Spleen (tissue), 11 donors: ENCODE results near the gene CLCN6. TPM values are rescaled to one million over a fixed set of nuclear protein-coding genes. Genes with fewer than 3 reads are reported as not detected.

Experiments
- DNase-seq: peaks from one replicate; pipeline ENCODE4 v3.0.0-alpha.2; 2020
- H3K27ac ChIP-seq, 8 donors: fragments of 200-600 bp; sonication (generic) in 7 of 8; 1 replicate in 4 of 8; 2 replicates in 4 of 8; pipeline versions ENCODE4 v1.5.0 to v1.8.0; 2016 to 2021; ENCODE audit warnings: inconsistent platforms in 4 of 8, mild to moderate bottlenecking in 4 of 8, moderate library complexity in 1 of 8
- H3K27me3 ChIP-seq, 7 donors: fragments of 200-600 bp; sonication (generic) in 6 of 7; replicated peaks in 1 of 7; 1 replicate in 4 of 7; 2 replicates in 3 of 7; pipeline versions ENCODE4 v1.5.0 to v1.8.0; 2016 to 2021; ENCODE audit warnings: inconsistent platforms in 3 of 7, mild to moderate bottlenecking in 1 of 7
- H3K36me3 ChIP-seq, 6 donors: fragments of 200-600 bp; sonication (generic) in 5 of 6; 1 replicate in 4 of 6; 2 replicates in 2 of 6; pipeline versions ENCODE4 v1.5.0 to v1.8.0; 2016 to 2021; ENCODE audit warnings: inconsistent platforms in 2 of 6
- H3K4me1 ChIP-seq, 6 donors: fragments of 200-600 bp; sonication (generic) in 5 of 6; 1 replicate in 3 of 6; 2 replicates in 3 of 6; pipeline versions ENCODE4 v1.5.0 to v1.8.0; 2016 to 2021; ENCODE audit warnings: inconsistent platforms in 3 of 6
- H3K4me3 ChIP-seq, 8 donors: fragments of 200-600 bp; sonication (generic) in 7 of 8; 1 replicate in 4 of 8; 2 replicates in 4 of 8; pipeline versions ENCODE4 v1.5.0 to v1.8.0; 2016 to 2021; ENCODE audit warnings: inconsistent platforms in 4 of 8, mild to moderate bottlenecking in 4 of 8, moderate library complexity in 2 of 8
- H3K9me3 ChIP-seq, 8 donors: fragments of 200-600 bp; sonication (generic) in 7 of 8; 1 replicate in 4 of 8; 2 replicates in 4 of 8; pipeline versions ENCODE4 v1.5.0 to v1.8.0; 2016 to 2021; ENCODE audit warnings: inconsistent platforms in 4 of 8
- CTCF ChIP-seq, 11 experiments: fragments of 200-600 bp in 7 of 11; fragments of 450-650 bp in 4 of 11; sonication (generic) in 4 of 11; IDR thresholded peaks in 8 of 11; conservative IDR thresholded peaks in 3 of 11; 1 replicate in 7 of 11; 2 replicates in 4 of 11; pipeline versions ENCODE4 v1.4.0 to v1.8.0; 2016 to 2021; ENCODE audit warnings: antibody characterized with exemption in 11 of 11, inconsistent platforms in 4 of 11, mild to moderate bottlenecking in 1 of 11
- POLR2A ChIP-seq, 3 donors: fragments of 450-650 bp; IDR thresholded peaks; one replicate each; pipeline ENCODE4 v1.5.1; 2017; ENCODE audit warnings: antibody characterized with exemption in 3 of 3, mild to moderate bottlenecking in 1 of 3
- POLR2AphosphoS5 ChIP-seq, 3 donors: sonication (generic); formaldehyde crosslinking; IDR thresholded peaks; one replicate each; pipeline ENCODE4 v1.5.1; 2017; ENCODE audit warnings: antibody characterized with exemption in 3 of 3
- WGBS, 5 donors: extraction: QIAGEN DNeasy Blood & Tissue Kit in 3 of 5; methylation state at CpG; one replicate each; pipeline versions ENCODE4 v1.1.5 to v1.1.7; 2013 to 2018; 5-methylcytosine and 5-hydroxymethylcytosine counted together
- intact Hi-C: fragments of 100-400 bp; cut with DNase I; formaldehyde crosslinking; loops from one replicate; pipeline ENCODE4 v1.15.0; 2023; ENCODE audit warnings: low total_unique reads
- polyA plus RNA-seq, 3 donors: library from polyadenylated mRNA; stranded (reverse); fragments of 200-250 nt; gene quantifications; one replicate each; pipeline ENCODE4 v1.2.1, GENCODE V29; 2013
- total RNA-seq, 7 donors: library from RNA; depleted of rRNA in 3 of 7; stranded (reverse); fragments of >200 nt in 3 of 7; fragmentation: NEBNext Ultra II Directional in 4 of 7; extraction: Animal tissue kit (Norgen Biotek cat#: 25700) in 4 of 7; gene quantifications; one replicate each; pipeline versions ENCODE4 v1.1.0 to v1.2.1, GENCODE V29; 2016 to 2021
- donor health status: healthy with polysubstance abuse.
- donor health status: DM: no; HTN: no; CAD: no; lungs with moderate emphysema.
- donor health status: DM: no; HTN: no; CAD: no.
- donor health status: Bipolar disorder and iron deficiency.
- donor health status: healthy.
- donor health status: DM: no; HTN: no; CAD: no.
- donor health status: DM: yes; HTN: yes; CAD: no.

The CLCN6 gene
- total and polyA plus RNA-seq, 10 donors: 6.3 to 34.4 (median 23.2) TPM

GRCh38 chr1:11789126-11790067, 16.6 kb upstream of the CLCN6 start:
- DNase-seq: peak; percentile 64
- Histone ChIP-seq H3K4me3 (no peak overlapping the region), H3K36me3 (peaks cover 4 to 65% (median 41%) of the 10 kb centered on the region in 6 donors), H3K27me3 (no peaks in the 10 kb centered on the region), H3K9me3 (no peaks in the 10 kb centered on the region), H3K27ac (peak overlapping the region; percentile 63 to 91 (median 86)), H3K4me1 (peaks cover 53 to 93% (median 76%) of the 10 kb centered on the region in 6 donors)
- 53 to 78% (median 71%) methylated on average over 10 to 13 of the region's 13 CpGs for WGBS, 5 donors
- intact Hi-C loops: no loop called here
- TF ChIP-seq CTCF (IDR thresholded peaks at IDR 0.05 in 8 of 11, conservative IDR thresholded peaks at IDR 0.05 in 3 of 11): no peak
- TF ChIP-seq POLR2AphosphoS5 (IDR thresholded peaks at IDR 0.05): peak in 2 of 3 donors; percentile 39
- TF ChIP-seq POLR2A (IDR thresholded peaks at IDR 0.05): no peak

- intact Hi-C loops: no loop called here
- DNase-seq: peak; percentile 71
- no peak overlapping the region for H3K4me3 ChIP-seq
Measured at GRCh38 chr1:11790101-11790879, 15.7 kb upstream of the CLCN6 start.

GRCh38 chr1:11790880-11791715, 14.9 kb upstream of the CLCN6 start:
- Histone ChIP-seq H3K27ac (peak overlapping the region; percentile 70 to 91 (median 86)), H3K9me3 (no peaks in the 10 kb centered on the region), H3K4me3 (no peak overlapping the region), H3K4me1 (peaks cover 45 to 93% (median 69%) of the 10 kb centered on the region in 6 donors), H3K36me3 (peaks cover 4 to 82% (median 58%) of the 10 kb centered on the region in 6 donors), H3K27me3 (no peaks in the 10 kb centered on the region)
- WGBS, 5 donors: 65 to 83% (median 71%) methylated on average over 17 to 19 of the region's 19 CpGs
- TF ChIP-seq POLR2A (IDR thresholded peaks at IDR 0.05): no peak
- peak; percentile 81 to 94 (median 87) for TF ChIP-seq POLR2AphosphoS5 (IDR thresholded peaks at IDR 0.05)
- DNase-seq: peak; percentile 90
- intact Hi-C loops: no loop called here

More at GRCh38 chr1:11790101-11790879, 15.7 kb upstream of the CLCN6 start:
- Histone ChIP-seq H3K27me3 (no peaks in the 10 kb centered on the region), H3K27ac (peak overlapping the region; percentile 63 to 91 (median 86)), H3K36me3 (peaks cover 4 to 74% (median 50%) of the 10 kb centered on the region in 6 donors), H3K4me1 (peaks cover 50 to 93% (median 72%) of the 10 kb centered on the region in 6 donors), H3K9me3 (no peaks in the 10 kb centered on the region)
- 69 to 78% (median 77%) methylated on average over 19 to 20 of the region's 20 CpGs for WGBS, 5 donors
- no peak for TF ChIP-seq POLR2AphosphoS5 (IDR thresholded peaks at IDR 0.05)
- TF ChIP-seq POLR2A (IDR thresholded peaks at IDR 0.05): no peak

GRCh38 chr1:11792106-11792505, 13.9 kb upstream of the CLCN6 start:
- peak; percentile 54 for DNase-seq
- no peaks in the 10 kb centered on the region for H3K9me3 ChIP-seq
- peaks cover 44 to 93% (median 68%) of the 10 kb centered on the region in 6 donors for H3K4me1 ChIP-seq
- H3K4me3 ChIP-seq: no peak overlapping the region
- peak overlapping the region; percentile 70 to 91 (median 86) for H3K27ac ChIP-seq
- WGBS, 5 donors: 89 to 96% (median 91%) methylated on average over 11 of the region's 11 CpGs
- no peaks in the 10 kb centered on the region for H3K27me3 ChIP-seq
- no peak for TF ChIP-seq POLR2AphosphoS5 (IDR thresholded peaks at IDR 0.05)
- no peak for TF ChIP-seq CTCF (IDR thresholded peaks at IDR 0.05 in 8 of 11, conservative IDR thresholded peaks at IDR 0.05 in 3 of 11)
- TF ChIP-seq POLR2A (IDR thresholded peaks at IDR 0.05): no peak
- H3K36me3 ChIP-seq: peaks cover 4 to 92% (median 62%) of the 10 kb centered on the region in 6 donors
- intact Hi-C loops: no loop called here
